Heart left ventricle (tissue), 16 donors: Measurements from ENCODE around the gene OMA1. TPM values are rescaled to one million over a fixed set of nuclear protein-coding genes. Genes with fewer than 3 reads are reported as not detected.

Experiments
- ATAC-seq, 4 donors: fragments of 200-7000 bp; cut with Tn5 transposase; one replicate each; pipeline ENCODE4 v1.9.1; 2020 to 2022; ENCODE audit warnings: moderate library complexity in 4 of 4, mild to moderate bottlenecking in 3 of 4, moderate number of reproducible peaks in 1 of 4
- DNase-seq, 5 donors: peaks; one replicate each; pipeline ENCODE4 v3.0.0-alpha.2; 2020
- H3K27ac ChIP-seq, 12 donors: fragments of 200-600 bp; sonication (generic) in 4 of 12; one replicate each; pipeline versions ENCODE4 v1.5.0 to v1.8.0; 2016 to 2022; ENCODE audit warnings: mild to moderate bottlenecking in 2 of 12
- H3K27me3 ChIP-seq, 9 donors: fragments of 200-600 bp; sonication (generic) in 2 of 9; one replicate each; pipeline versions ENCODE4 v1.5.1 to v1.8.0; 2016 to 2022; ENCODE audit warnings: mild to moderate bottlenecking in 3 of 9
- H3K36me3 ChIP-seq, 9 donors: fragments of 200-600 bp; sonication (generic) in 2 of 9; one replicate each; pipeline versions ENCODE4 v1.5.0 to v1.8.0; 2018 to 2022; ENCODE audit warnings: mild to moderate bottlenecking in 2 of 9
- H3K4me1 ChIP-seq, 12 donors: fragments of 200-600 bp; sonication (generic) in 4 of 12; one replicate each; pipeline versions ENCODE4 v1.5.0 to v1.8.0; 2016 to 2022; ENCODE audit warnings: mild to moderate bottlenecking in 3 of 12
- H3K4me3 ChIP-seq, 12 donors: fragments of 200-600 bp; sonication (generic) in 4 of 12; one replicate each; pipeline versions ENCODE4 v1.5.0 to v1.8.0; 2017 to 2022; ENCODE audit warnings: mild to moderate bottlenecking in 9 of 12, moderate library complexity in 4 of 12
- H3K9me3 ChIP-seq, 12 donors: fragments of 200-600 bp; sonication (generic) in 4 of 12; one replicate each; pipeline versions ENCODE4 v1.5.0 to v1.8.0; 2016 to 2022; ENCODE audit warnings: mild to moderate bottlenecking in 1 of 12
- POLR2A ChIP-seq, 2 donors: fragments of 450-650 bp; IDR thresholded peaks; one replicate each; pipeline ENCODE4 v1.6.1; 2017; ENCODE audit warnings: antibody characterized with exemption in 2 of 2, mild to moderate bottlenecking in 2 of 2, moderate library complexity in 2 of 2
- WGBS, 4 donors: extraction: QIAGEN DNeasy Blood & Tissue Kit in 2 of 4; methylation state at CpG; one replicate each; pipeline versions ENCODE4 v1.1.5 to v1.1.7; 2013 to 2018; 5-methylcytosine and 5-hydroxymethylcytosine counted together
- intact Hi-C, 10 donors: fragments of 100-400 bp; cut with DNase I; formaldehyde crosslinking; loops; one replicate each; pipeline versions ENCODE4 v1.11.1 to v1.14.2; 2022
- long read RNA-seq, 3 donors: library from polyadenylated mRNA; unstranded; transcript quantifications; one replicate each; pipeline ENCODE4 v2.0.0, GENCODE V29; 2020 to 2021
- polyA plus RNA-seq, 2 donors: library from polyadenylated mRNA; stranded (reverse); fragments of 200-250 nt; gene quantifications; one replicate each; pipeline ENCODE4 v1.2.3, GENCODE V29; 2013
- total RNA-seq, 9 donors: library from RNA; depleted of rRNA in 2 of 9; stranded (reverse); fragments of >200 nt in 2 of 9; fragmentation: NEBNext Ultra II Directional in 3 of 9; extraction: Animal tissue kit (Norgen Biotek cat#: 25700) in 3 of 9; gene quantifications; one replicate each; pipeline versions ENCODE4 v1.1.0 to v1.2.4, GENCODE V29; 2016 to 2023
- TF ChIP-seq, protein P1 (sequence below), 12 donors: fragments of 200-600 bp; sonication (generic) in 4 of 12; IDR thresholded peaks; one replicate each; pipeline versions ENCODE4 v1.5.0 to v1.8.0; 2018 to 2022; ENCODE audit warnings: antibody characterized with exemption in 12 of 12, mild to moderate bottlenecking in 5 of 12
- donor health status: ischemic (EF 13 %, LVEDD 7.1; RV severe dilation, severe dysfunction).
- donor health status: healthy with polysubstance abuse.
- donor health status: DM: no; HTN: yes; CAD: no.
- donor health status: DM: no; HTN: no; CAD: no.
- donor health status: ischemic (EF 25% LVEDD 6.9; RV normal size, moderate dysfunction).
- donor health status: ischemic (EF 25% LVEDD 5.7; RV mildly dilated, moderate dysfunction).
- donor health status: healthy.
- donor health status: DM: yes; HTN: yes; CAD: no.
- donor health status: ischemic (EF 35%, LVEDD 5.7; RV mildly dilated, moderate dysfunction).
- donor health status: nonischemic (EF 11% LVEDD 7.7; RV severe dilation, severe dysfunction).
- donor health status: DM: yes; HTN: yes; CAD: no.
- donor health status: PGD.
- donor health status: ischemic (EF 29% LVEDD 5.4; RV normal size, mild dysfunction).
- donor health status: nonischemic (EF 23%, LVEDD 6.1; RV moderate dilation, normal function).

Gene OMA1
- 10 to 100 TPM; 23.5 to 44.5 (median 37.2) TPM for total RNA-seq
- 10 to 100 TPM in 1 of 2 donors, 1 to 10 TPM in 1; 9.6 to 22.5 TPM for polyA plus RNA-seq
- long read RNA-seq, donor 1, partial matches to known transcripts, result 2 of 34 reads
- long read RNA-seq, donor 1, other reads (novel, unspliced or antisense), result 32 of 34 reads
- long read RNA-seq, donor 2, partial matches to known transcripts, result 3 of 66 reads
- long read RNA-seq, donor 2, other reads (novel, unspliced or antisense), result 63 of 66 reads
- long read RNA-seq, donor 3, partial matches to known transcripts, result 1 of 20 reads
- long read RNA-seq, donor 3, other reads (novel, unspliced or antisense), result 19 of 20 reads

GRCh38 chr1:58546520-58547308, at the start of gene OMA1:
Gene OMA1, minus strand, starts transcription at chr1:58546726. Its CDS starts 7,432 bp downstream, at chr1:58539294.
- peak within 1 kb of the TSS; percentile 60 to 97 (median 83) for H3K4me3 ChIP-seq
- ATAC-seq, result peak; percentile 99

GRCh38 chr1:58594546-58594945, 48.0 kb upstream of the OMA1 start:
- H3K36me3 ChIP-seq, result no peaks in the 10 kb centered on the region
- no peak overlapping the region for H3K27ac ChIP-seq
- no peaks in the 10 kb centered on the region for H3K9me3 ChIP-seq
- no peak for TF ChIP-seq POLR2A (IDR thresholded peaks at IDR 0.05)
- TF ChIP-seq, protein P1, sequence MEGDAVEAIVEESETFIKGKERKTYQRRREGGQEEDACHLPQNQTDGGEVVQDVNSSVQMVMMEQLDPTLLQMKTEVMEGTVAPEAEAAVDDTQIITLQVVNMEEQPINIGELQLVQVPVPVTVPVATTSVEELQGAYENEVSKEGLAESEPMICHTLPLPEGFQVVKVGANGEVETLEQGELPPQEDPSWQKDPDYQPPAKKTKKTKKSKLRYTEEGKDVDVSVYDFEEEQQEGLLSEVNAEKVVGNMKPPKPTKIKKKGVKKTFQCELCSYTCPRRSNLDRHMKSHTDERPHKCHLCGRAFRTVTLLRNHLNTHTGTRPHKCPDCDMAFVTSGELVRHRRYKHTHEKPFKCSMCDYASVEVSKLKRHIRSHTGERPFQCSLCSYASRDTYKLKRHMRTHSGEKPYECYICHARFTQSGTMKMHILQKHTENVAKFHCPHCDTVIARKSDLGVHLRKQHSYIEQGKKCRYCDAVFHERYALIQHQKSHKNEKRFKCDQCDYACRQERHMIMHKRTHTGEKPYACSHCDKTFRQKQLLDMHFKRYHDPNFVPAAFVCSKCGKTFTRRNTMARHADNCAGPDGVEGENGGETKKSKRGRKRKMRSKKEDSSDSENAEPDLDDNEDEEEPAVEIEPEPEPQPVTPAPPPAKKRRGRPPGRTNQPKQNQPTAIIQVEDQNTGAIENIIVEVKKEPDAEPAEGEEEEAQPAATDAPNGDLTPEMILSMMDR (IDR thresholded peaks at IDR 0.05), result no peak
- no peaks in the 10 kb centered on the region for H3K27me3 ChIP-seq
- intact Hi-C loops, result no loop called here
- no peak for DNase-seq
- 80 to 84% (median 81%) methylated on average over 1 of the region's 1 CpG for WGBS, 4 donors
- peaks cover 0 to 20% (median 9%) of the 10 kb centered on the region in 12 donors for H3K4me1 ChIP-seq
- no peak for ATAC-seq
- H3K4me3 ChIP-seq, result no peak overlapping the region

More at GRCh38 chr1:58546520-58547308, at the start of gene OMA1:
- WGBS, 4 donors, result 1 to 2% (median 1%) methylated on average over 33 to 46 of the region's 46 CpGs
- peaks cover 0 to 17% (median 11%) of the 10 kb centered on the region in 12 donors for H3K4me1 ChIP-seq
- peak; percentile 97 to 99 (median 99) for DNase-seq
- TF ChIP-seq, protein P1 (IDR thresholded peaks at IDR 0.05), result peak; percentile 94 to 99 (median 97)
- peak in 1 of 2 donors; percentile 83 for TF ChIP-seq POLR2A (IDR thresholded peaks at IDR 0.05)
- H3K27ac ChIP-seq, result peak within 1 kb of the TSS; percentile 96 to 100 (median 99)
- no peaks in the 10 kb centered on the region for H3K9me3 ChIP-seq
- intact Hi-C loops, result loop anchor here (1.0 to 10.0 kb wide), 8 partner anchors 30 to 1714 kb away; partner anchors contain the start of gene DAB1 (in 2 of the 10)
- H3K27me3 ChIP-seq, result no peaks in the 10 kb centered on the region
- H3K36me3 ChIP-seq, result no peaks in the 10 kb centered on the region

- Histone ChIP-seq H3K9me3 (no peaks in the 10 kb centered on the region), H3K4me1 (peaks cover 0 to 20% (median 9%) of the 10 kb centered on the region in 12 donors), H3K4me3 (no peak overlapping the region), H3K27me3 (no peaks in the 10 kb centered on the region), H3K36me3 (no peaks in the 10 kb centered on the region), H3K27ac (no peak overlapping the region)
- DNase-seq (peak; percentile 52 to 83 (median 73)), ATAC-seq (peak; percentile 76 to 94 (median 90))
- intact Hi-C loops, result no loop called here
- TF ChIP-seq, protein P1 (IDR thresholded peaks at IDR 0.05), result no peak
- TF ChIP-seq POLR2A (IDR thresholded peaks at IDR 0.05), result no peak
- WGBS, 4 donors, result 41 to 53% (median 45%) methylated on average over 5 of the region's 5 CpGs
Measured at GRCh38 chr1:58592522-58593134, 46.1 kb upstream of the OMA1 start.
